Stomach (tissue), 4 donors: ENCODE data around the gene GRAMD1A.

Experiments
- POLR2A ChIP-seq, 4 donors: fragments of 450-650 bp; IDR thresholded peaks; one replicate each; pipeline ENCODE4 v1.6.1; 2016; ENCODE audit warnings: antibody characterized with exemption in 4 of 4, control low read depth in 2 of 4, mild to moderate bottlenecking in 1 of 4, moderate library complexity in 1 of 4
- TF ChIP-seq, protein P1 (sequence below), 7 experiments: fragments of 450-650 bp in 4 of 7; fragments of 200-600 bp in 3 of 7; sonication (generic) in 3 of 7; IDR thresholded peaks; one replicate each; pipeline ENCODE4 v1.5.1; 2016 to 2019; ENCODE audit warnings: antibody characterized with exemption in 7 of 7, control low read depth in 2 of 7, mild to moderate bottlenecking in 1 of 7

DNA sequence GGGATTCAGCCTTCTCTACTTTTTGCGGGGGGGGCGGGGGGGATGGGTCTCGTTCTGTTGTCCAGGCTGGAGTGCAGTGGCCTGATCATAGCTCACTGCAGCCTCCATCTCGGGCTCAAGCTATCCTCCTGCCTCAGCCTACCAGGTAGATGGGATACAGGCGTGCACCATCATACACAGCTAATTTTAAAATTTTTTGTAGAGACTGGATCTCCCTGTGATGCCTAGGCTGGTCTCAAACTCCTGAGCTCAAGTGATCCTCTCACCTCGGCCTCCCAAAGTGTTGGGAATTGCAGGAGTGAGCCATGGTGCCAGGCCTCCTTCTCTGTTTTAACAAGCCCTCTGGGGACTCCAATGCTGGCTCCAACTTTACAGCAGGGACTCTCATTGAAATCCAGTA is 35.5 kb upstream of the GRAMD1A start:
- no peak for TF ChIP-seq POLR2A (IDR thresholded peaks at IDR 0.05)
- TF ChIP-seq, protein P1, sequence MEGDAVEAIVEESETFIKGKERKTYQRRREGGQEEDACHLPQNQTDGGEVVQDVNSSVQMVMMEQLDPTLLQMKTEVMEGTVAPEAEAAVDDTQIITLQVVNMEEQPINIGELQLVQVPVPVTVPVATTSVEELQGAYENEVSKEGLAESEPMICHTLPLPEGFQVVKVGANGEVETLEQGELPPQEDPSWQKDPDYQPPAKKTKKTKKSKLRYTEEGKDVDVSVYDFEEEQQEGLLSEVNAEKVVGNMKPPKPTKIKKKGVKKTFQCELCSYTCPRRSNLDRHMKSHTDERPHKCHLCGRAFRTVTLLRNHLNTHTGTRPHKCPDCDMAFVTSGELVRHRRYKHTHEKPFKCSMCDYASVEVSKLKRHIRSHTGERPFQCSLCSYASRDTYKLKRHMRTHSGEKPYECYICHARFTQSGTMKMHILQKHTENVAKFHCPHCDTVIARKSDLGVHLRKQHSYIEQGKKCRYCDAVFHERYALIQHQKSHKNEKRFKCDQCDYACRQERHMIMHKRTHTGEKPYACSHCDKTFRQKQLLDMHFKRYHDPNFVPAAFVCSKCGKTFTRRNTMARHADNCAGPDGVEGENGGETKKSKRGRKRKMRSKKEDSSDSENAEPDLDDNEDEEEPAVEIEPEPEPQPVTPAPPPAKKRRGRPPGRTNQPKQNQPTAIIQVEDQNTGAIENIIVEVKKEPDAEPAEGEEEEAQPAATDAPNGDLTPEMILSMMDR (IDR thresholded peaks at IDR 0.05), result no peak
